Measurements from ENCODE around the gene SPTBN1. TPM values are rescaled to one million over a fixed set of nuclear protein-coding genes. Genes with fewer than 3 reads are reported as not detected.
A peak's percentile ranks its signal among the peaks of the same experiment; 100 is the strongest.

The SPTBN1 gene
- total RNA-seq, 1 experiment from 2014 or later: 110 TPM

GRCh38 chr2:54457323-54458023 lies 1.3 kb downstream of the SPTBN1 start:
- peak; percentile 63 for DNase-seq (ENCODE audit: low read depth)
- in situ Hi-C loops (cut with HindIII; ENCODE audit: low pct_unique_long_range_greater_than_20kb, low sequenced_read_pairs): no loop called here

GRCh38 chr2:54459037-54459441 lies 2.9 kb downstream of the SPTBN1 start:
- DNase-seq (ENCODE audit: low read depth): peak; percentile 55
- in situ Hi-C loops (cut with HindIII; ENCODE audit: low pct_unique_long_range_greater_than_20kb, low sequenced_read_pairs): no loop called here

GRCh38 chr2:54461261-54461660 lies 5.1 kb downstream of the SPTBN1 start:
- in situ Hi-C loops (cut with HindIII; ENCODE audit: low pct_unique_long_range_greater_than_20kb, low sequenced_read_pairs): no loop called here
- DNase-seq (ENCODE audit: low read depth): no peak

GRCh38 chr2:54464341-54464740 lies 8.2 kb downstream of the SPTBN1 start:
- no peak for DNase-seq (ENCODE audit: low read depth)
- in situ Hi-C loops (cut with HindIII; ENCODE audit: low pct_unique_long_range_greater_than_20kb, low sequenced_read_pairs): no loop called here

- no peak for DNase-seq (ENCODE audit: low read depth)
- in situ Hi-C loops (cut with HindIII; ENCODE audit: low pct_unique_long_range_greater_than_20kb, low sequenced_read_pairs): no loop called here
Measured at GRCh38 chr2:54465143-54465542, 9.0 kb downstream of the SPTBN1 start.

GRCh38 chr2:54466870-54467269 lies 10.7 kb downstream of the SPTBN1 start:
- no peak for DNase-seq (ENCODE audit: low read depth)
- in situ Hi-C loops (cut with HindIII; ENCODE audit: low pct_unique_long_range_greater_than_20kb, low sequenced_read_pairs): no loop called here

- no peak for DNase-seq (ENCODE audit: low read depth)
- in situ Hi-C loops (cut with HindIII; ENCODE audit: low pct_unique_long_range_greater_than_20kb, low sequenced_read_pairs): no loop called here
Measured at GRCh38 chr2:54468673-54469072, 12.5 kb downstream of the SPTBN1 start.

- DNase-seq (ENCODE audit: low read depth): no peak
- in situ Hi-C loops (cut with HindIII; ENCODE audit: low pct_unique_long_range_greater_than_20kb, low sequenced_read_pairs): no loop called here
Measured at GRCh38 chr2:54469484-54470053, 13.4 kb downstream of the SPTBN1 start.

- in situ Hi-C loops (cut with HindIII; ENCODE audit: low pct_unique_long_range_greater_than_20kb, low sequenced_read_pairs): no loop called here
- no peak for DNase-seq (ENCODE audit: low read depth)
Measured at GRCh38 chr2:54470266-54470938, 14.3 kb downstream of the SPTBN1 start.

GRCh38 chr2:54471221-54471711 lies 15.1 kb downstream of the SPTBN1 start:
- DNase-seq (ENCODE audit: low read depth): peak; percentile 83
- in situ Hi-C loops (cut with HindIII; ENCODE audit: low pct_unique_long_range_greater_than_20kb, low sequenced_read_pairs): no loop called here

GRCh38 chr2:54473851-54474250 lies 17.7 kb downstream of the SPTBN1 start:
- in situ Hi-C loops (cut with HindIII; ENCODE audit: low pct_unique_long_range_greater_than_20kb, low sequenced_read_pairs): no loop called here
- DNase-seq (ENCODE audit: low read depth): no peak

GRCh38 chr2:54475285-54475684 lies 19.2 kb downstream of the SPTBN1 start:
- no peak for DNase-seq (ENCODE audit: low read depth)
- in situ Hi-C loops (cut with HindIII; ENCODE audit: low pct_unique_long_range_greater_than_20kb, low sequenced_read_pairs): no loop called here

- in situ Hi-C loops (cut with HindIII; ENCODE audit: low pct_unique_long_range_greater_than_20kb, low sequenced_read_pairs): no loop called here
- no peak for DNase-seq (ENCODE audit: low read depth)
Measured at GRCh38 chr2:54475919-54476318, 19.8 kb downstream of the SPTBN1 start.

- DNase-seq (ENCODE audit: low read depth): no peak
- in situ Hi-C loops (cut with HindIII; ENCODE audit: low pct_unique_long_range_greater_than_20kb, low sequenced_read_pairs): no loop called here
Measured at GRCh38 chr2:54476852-54477251, 20.7 kb downstream of the SPTBN1 start.

GRCh38 chr2:54477896-54478295 lies 21.8 kb downstream of the SPTBN1 start:
- no peak for DNase-seq (ENCODE audit: low read depth)
- in situ Hi-C loops (cut with HindIII; ENCODE audit: low pct_unique_long_range_greater_than_20kb, low sequenced_read_pairs): no loop called here

- in situ Hi-C loops (cut with HindIII; ENCODE audit: low pct_unique_long_range_greater_than_20kb, low sequenced_read_pairs): no loop called here
- DNase-seq (ENCODE audit: low read depth): no peak
Measured at GRCh38 chr2:54478899-54479298, 22.8 kb downstream of the SPTBN1 start.

- DNase-seq (ENCODE audit: low read depth): no peak
- in situ Hi-C loops (cut with HindIII; ENCODE audit: low pct_unique_long_range_greater_than_20kb, low sequenced_read_pairs): no loop called here
Measured at GRCh38 chr2:54479424-54479823, 23.3 kb downstream of the SPTBN1 start.

GRCh38 chr2:54480025-54480424 lies 23.9 kb downstream of the SPTBN1 start:
- no peak for DNase-seq (ENCODE audit: low read depth)
- in situ Hi-C loops (cut with HindIII; ENCODE audit: low pct_unique_long_range_greater_than_20kb, low sequenced_read_pairs): no loop called here

GRCh38 chr2:54481686-54482085 lies 25.6 kb downstream of the SPTBN1 start:
- in situ Hi-C loops (cut with HindIII; ENCODE audit: low pct_unique_long_range_greater_than_20kb, low sequenced_read_pairs): no loop called here
- DNase-seq (ENCODE audit: low read depth): no peak
